ENCODE data around the gene TPCN2.

DNA sequence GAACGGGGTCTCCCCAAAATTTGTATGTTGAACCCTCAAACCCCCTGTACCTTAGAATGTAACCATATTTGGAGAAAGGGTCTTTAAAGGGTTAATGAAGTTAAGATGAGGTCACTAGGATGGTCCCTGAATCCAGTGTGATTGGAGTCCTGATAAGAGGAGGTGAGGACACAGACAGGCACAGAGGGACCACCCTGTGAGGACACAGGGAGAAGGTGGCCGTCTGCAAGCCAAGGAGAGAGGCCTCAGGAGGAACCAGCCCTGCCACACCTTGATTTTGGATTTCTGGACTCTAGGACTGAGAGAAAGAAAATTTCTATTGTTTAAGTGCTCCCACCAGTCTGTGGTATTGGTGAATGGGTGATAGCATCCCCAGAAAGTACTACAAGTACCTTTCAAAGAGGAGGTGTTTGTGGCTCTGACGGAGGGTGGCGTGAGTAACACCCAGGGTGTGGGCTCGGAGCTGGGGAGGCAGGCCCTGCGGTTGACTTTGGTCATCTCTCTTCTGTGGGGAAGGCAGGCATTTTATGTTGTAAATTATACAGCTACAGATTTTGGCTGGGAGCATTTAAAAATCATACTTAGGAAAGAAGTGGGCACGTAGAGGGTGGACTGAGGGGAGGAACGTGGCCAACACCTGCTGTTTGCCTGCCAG, 49.5 kb upstream of the TPCN2 start:
- TF ChIP-seq POLR2A (IDR thresholded peaks at IDR 0.05), result no peak
- TF ChIP-seq, protein P1, sequence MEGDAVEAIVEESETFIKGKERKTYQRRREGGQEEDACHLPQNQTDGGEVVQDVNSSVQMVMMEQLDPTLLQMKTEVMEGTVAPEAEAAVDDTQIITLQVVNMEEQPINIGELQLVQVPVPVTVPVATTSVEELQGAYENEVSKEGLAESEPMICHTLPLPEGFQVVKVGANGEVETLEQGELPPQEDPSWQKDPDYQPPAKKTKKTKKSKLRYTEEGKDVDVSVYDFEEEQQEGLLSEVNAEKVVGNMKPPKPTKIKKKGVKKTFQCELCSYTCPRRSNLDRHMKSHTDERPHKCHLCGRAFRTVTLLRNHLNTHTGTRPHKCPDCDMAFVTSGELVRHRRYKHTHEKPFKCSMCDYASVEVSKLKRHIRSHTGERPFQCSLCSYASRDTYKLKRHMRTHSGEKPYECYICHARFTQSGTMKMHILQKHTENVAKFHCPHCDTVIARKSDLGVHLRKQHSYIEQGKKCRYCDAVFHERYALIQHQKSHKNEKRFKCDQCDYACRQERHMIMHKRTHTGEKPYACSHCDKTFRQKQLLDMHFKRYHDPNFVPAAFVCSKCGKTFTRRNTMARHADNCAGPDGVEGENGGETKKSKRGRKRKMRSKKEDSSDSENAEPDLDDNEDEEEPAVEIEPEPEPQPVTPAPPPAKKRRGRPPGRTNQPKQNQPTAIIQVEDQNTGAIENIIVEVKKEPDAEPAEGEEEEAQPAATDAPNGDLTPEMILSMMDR (IDR thresholded peaks at IDR 0.05), result no peak
